NCI-H2107 (cell line): ENCODE measurements around the gene DNER.
A peak's percentile ranks its signal among the peaks of the same experiment; 100 is the strongest.
"Not testable (repeated sequence)": the region's sequence is repeated elsewhere in the genome, so short reads cannot be mapped to it uniquely, and the experiment has no call there.

Experiments used
- DNase-seq: peaks from one replicate; lab custom pipeline; 2025; lab: John Stamatoyannopoulos, UW

DNER gene

GRCh38 chr2:229342376-229342775 lies 372.0 kb downstream of the DNER start:
- no peak for DNase-seq

- DNase-seq, result no peak
Measured at GRCh38 chr2:229340086-229340760, 374.1 kb downstream of the DNER start.

- no peak for DNase-seq
Measured at GRCh38 chr2:229339618-229340017, 374.7 kb downstream of the DNER start.

- not testable (repeated sequence) for DNase-seq
Measured at GRCh38 chr2:229339171-229339570, 375.2 kb downstream of the DNER start.

- DNase-seq, result peak; percentile 14
Measured at GRCh38 chr2:229335877-229336346, 378.4 kb downstream of the DNER start.

- DNase-seq, result peak; percentile 22
Measured at GRCh38 chr2:229335330-229335729, 379.0 kb downstream of the DNER start.

GRCh38 chr2:229330952-229331351 lies 383.4 kb downstream of the DNER start:
- DNase-seq, result no peak

GRCh38 chr2:229319558-229319957 lies 394.8 kb downstream of the DNER start:
- no peak for DNase-seq

- DNase-seq, result no peak
Measured at GRCh38 chr2:229314117-229314516, 400.2 kb downstream of the DNER start.

GRCh38 chr2:229313591-229313990 lies 400.8 kb downstream of the DNER start:
- DNase-seq, result no peak
